Measurements from ENCODE around the gene CNTNAP5. TPM values are rescaled to one million over a fixed set of nuclear protein-coding genes. Genes with fewer than 3 reads are reported as not detected.

Gene CNTNAP5
- total RNA-seq, 1 donor from 2014 or later, result 22.0 TPM

DNA sequence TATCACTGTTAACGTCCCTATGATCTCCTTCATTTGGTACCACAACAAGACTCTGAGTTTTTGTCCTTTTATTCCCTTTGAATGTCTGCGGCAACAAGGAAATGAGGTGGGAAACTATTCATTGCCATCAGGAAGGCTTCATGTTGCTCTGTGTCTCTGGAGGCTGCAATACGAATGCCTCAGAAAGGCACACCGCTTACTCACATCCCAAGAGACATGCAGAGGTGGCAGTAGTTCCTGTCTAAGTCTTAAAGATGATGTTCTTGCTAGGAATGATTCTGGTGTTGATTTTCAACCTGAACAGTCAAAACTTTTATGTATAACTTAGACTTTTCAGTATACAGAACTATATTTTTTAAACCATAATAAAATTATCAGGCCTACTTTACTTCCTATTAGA lies 24.0 kb downstream of the CNTNAP5 start:
- H3K36me3 Mint-ChIP-seq (ENCODE audit: unreplicated experiment), result no peaks in the 10 kb centered on the region
- no peak for DNase-seq
- H3K4me1 Mint-ChIP-seq (ENCODE audit: low read depth, unreplicated experiment), result peaks cover 4% of the 10 kb centered on the region
- no peak overlapping the region for H3K4me3 Mint-ChIP-seq (ENCODE audit: unreplicated experiment)
- TF ChIP-seq, protein P1, sequence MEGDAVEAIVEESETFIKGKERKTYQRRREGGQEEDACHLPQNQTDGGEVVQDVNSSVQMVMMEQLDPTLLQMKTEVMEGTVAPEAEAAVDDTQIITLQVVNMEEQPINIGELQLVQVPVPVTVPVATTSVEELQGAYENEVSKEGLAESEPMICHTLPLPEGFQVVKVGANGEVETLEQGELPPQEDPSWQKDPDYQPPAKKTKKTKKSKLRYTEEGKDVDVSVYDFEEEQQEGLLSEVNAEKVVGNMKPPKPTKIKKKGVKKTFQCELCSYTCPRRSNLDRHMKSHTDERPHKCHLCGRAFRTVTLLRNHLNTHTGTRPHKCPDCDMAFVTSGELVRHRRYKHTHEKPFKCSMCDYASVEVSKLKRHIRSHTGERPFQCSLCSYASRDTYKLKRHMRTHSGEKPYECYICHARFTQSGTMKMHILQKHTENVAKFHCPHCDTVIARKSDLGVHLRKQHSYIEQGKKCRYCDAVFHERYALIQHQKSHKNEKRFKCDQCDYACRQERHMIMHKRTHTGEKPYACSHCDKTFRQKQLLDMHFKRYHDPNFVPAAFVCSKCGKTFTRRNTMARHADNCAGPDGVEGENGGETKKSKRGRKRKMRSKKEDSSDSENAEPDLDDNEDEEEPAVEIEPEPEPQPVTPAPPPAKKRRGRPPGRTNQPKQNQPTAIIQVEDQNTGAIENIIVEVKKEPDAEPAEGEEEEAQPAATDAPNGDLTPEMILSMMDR (IDR thresholded peaks at IDR 0.05; ENCODE audit: partially characterized antibody, unreplicated experiment), result no peak
- no peaks in the 10 kb centered on the region for H3K27me3 Mint-ChIP-seq (ENCODE audit: unreplicated experiment)
- H3K9me3 Mint-ChIP-seq (ENCODE audit: unreplicated experiment), result no peaks in the 10 kb centered on the region
- H3K27ac Mint-ChIP-seq (ENCODE audit: unreplicated experiment), result no peak overlapping the region

DNA sequence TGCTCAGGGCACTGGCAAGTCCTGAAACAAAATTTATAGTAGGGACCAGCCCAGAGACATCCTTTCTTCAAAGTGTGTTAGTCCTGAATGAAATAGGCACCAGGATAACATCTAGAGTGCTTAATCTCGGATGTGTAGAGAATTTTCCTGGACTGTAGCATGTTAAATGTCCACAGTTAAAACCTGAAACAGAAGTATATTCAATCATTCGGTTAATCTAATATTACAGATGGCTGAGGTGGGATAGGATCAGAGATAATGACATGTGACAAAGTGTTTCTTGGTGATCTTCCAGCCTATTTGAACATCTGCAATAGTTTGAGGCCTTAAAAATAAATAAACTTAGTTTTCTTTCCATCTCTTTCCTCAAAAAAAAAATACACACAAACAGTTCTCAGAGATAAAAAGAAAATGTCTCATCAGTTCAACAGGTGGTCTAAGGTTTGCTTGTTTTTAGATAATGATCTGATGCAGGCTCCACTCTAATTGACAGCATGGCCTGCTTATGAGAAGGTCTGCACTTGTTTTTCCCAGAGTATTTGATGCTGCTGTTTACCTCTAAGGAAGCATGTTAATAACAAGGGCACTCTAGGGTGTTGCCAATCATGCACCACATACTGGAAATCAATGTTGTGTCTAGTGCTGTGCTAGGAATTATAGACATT lies 25.9 kb downstream of the CNTNAP5 start:
- Mint-ChIP-seq H3K9me3 (ENCODE audit: unreplicated experiment) (no peaks in the 10 kb centered on the region), H3K27ac (ENCODE audit: unreplicated experiment) (no peak overlapping the region), H3K4me1 (ENCODE audit: low read depth, unreplicated experiment) (peaks cover 4% of the 10 kb centered on the region), H3K4me3 (ENCODE audit: unreplicated experiment) (no peak overlapping the region), H3K36me3 (ENCODE audit: unreplicated experiment) (no peaks in the 10 kb centered on the region), H3K27me3 (ENCODE audit: unreplicated experiment) (no peaks in the 10 kb centered on the region)
- DNase-seq, result no peak
- TF ChIP-seq, protein P1 (IDR thresholded peaks at IDR 0.05; ENCODE audit: partially characterized antibody, unreplicated experiment), result no peak

DNA sequence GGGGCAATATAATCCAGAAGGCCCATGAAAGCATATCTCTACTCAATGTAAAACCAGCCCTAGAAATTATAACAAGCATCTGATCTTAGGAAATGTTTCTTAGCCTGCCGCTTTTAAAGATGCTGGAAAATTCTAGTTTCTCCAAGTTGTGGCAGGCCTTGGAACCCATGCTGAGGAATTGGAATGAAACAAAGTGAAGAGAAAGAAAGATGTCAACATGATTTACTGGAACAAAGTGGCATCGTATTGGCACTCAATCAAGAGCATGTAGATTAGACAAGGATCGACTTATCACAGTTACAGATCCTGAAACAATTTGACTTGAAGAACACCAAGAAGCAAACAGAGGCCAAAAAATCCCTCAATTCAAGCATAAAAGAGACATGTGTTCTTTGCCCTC lies 28.7 kb downstream of the CNTNAP5 start:
- H3K36me3 Mint-ChIP-seq (ENCODE audit: unreplicated experiment), result no peaks in the 10 kb centered on the region
- TF ChIP-seq, protein P1 (IDR thresholded peaks at IDR 0.05; ENCODE audit: partially characterized antibody, unreplicated experiment), result no peak
- peaks cover 10% of the 10 kb centered on the region for H3K4me1 Mint-ChIP-seq (ENCODE audit: low read depth, unreplicated experiment)
- no peak overlapping the region for H3K4me3 Mint-ChIP-seq (ENCODE audit: unreplicated experiment)
- H3K9me3 Mint-ChIP-seq (ENCODE audit: unreplicated experiment), result no peaks in the 10 kb centered on the region
- H3K27me3 Mint-ChIP-seq (ENCODE audit: unreplicated experiment), result peaks cover 2% of the 10 kb centered on the region
- H3K27ac Mint-ChIP-seq (ENCODE audit: unreplicated experiment), result no peak overlapping the region
- DNase-seq, result no peak

DNA sequence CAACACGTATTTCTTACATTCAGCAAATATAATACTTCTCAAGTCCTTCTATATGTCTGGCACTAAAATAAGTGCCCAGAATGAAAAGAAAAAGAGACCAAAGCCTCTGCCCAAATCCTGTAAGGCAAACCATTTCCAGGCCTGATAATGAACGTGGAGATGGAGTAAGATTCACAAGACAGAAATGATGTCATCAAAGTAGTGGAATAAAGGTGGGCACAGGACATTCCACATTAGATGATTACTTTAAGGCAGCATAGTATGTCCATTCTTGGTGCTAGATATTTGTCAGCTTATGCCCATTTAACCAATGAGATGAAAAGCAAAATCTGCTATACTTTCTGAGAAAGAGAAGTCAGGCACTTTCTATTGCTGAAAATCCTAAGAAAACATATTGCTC lies 38.5 kb downstream of the CNTNAP5 start:
- Mint-ChIP-seq H3K9me3 (ENCODE audit: unreplicated experiment) (no peaks in the 10 kb centered on the region), H3K4me1 (ENCODE audit: low read depth, unreplicated experiment) (peaks cover 10% of the 10 kb centered on the region), H3K27me3 (ENCODE audit: unreplicated experiment) (no peaks in the 10 kb centered on the region), H3K36me3 (ENCODE audit: unreplicated experiment) (no peaks in the 10 kb centered on the region), H3K27ac (ENCODE audit: unreplicated experiment) (no peak overlapping the region), H3K4me3 (ENCODE audit: unreplicated experiment) (no peak overlapping the region)
- TF ChIP-seq, protein P1 (IDR thresholded peaks at IDR 0.05; ENCODE audit: partially characterized antibody, unreplicated experiment), result no peak
- no peak for DNase-seq

DNA sequence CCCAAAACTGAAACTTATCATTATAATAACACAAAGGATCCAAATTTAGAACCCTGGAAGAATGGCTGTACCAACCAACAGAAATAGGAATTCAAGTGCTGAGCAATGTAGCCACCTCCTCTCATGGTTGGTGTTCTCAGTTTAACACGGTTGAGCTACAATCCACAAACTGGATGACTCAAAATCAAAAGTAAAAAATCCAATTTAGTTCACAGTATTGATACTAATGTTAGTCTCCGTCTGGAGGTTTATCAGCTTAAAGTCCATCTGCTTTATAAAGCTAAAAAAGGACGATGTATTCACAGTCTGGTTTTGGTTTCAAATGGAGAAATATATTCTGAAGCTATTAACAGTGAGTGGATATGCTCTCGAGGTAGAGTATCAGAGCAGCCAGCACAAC lies 40.5 kb downstream of the CNTNAP5 start:
- H3K9me3 Mint-ChIP-seq (ENCODE audit: unreplicated experiment), result no peaks in the 10 kb centered on the region
- H3K27ac Mint-ChIP-seq (ENCODE audit: unreplicated experiment), result no peak overlapping the region
- H3K27me3 Mint-ChIP-seq (ENCODE audit: unreplicated experiment), result peaks cover 2% of the 10 kb centered on the region
- TF ChIP-seq, protein P1 (IDR thresholded peaks at IDR 0.05; ENCODE audit: partially characterized antibody, unreplicated experiment), result no peak
- no peaks in the 10 kb centered on the region for H3K36me3 Mint-ChIP-seq (ENCODE audit: unreplicated experiment)
- DNase-seq, result no peak
- no peak overlapping the region for H3K4me3 Mint-ChIP-seq (ENCODE audit: unreplicated experiment)
- peaks cover 5% of the 10 kb centered on the region for H3K4me1 Mint-ChIP-seq (ENCODE audit: low read depth, unreplicated experiment)
